Sigmoid colon (tissue), 7 donors: ENCODE data around the gene ARHGEF7. TPM values are rescaled to one million over a fixed set of nuclear protein-coding genes. Genes with fewer than 3 reads are reported as not detected.

ENCODE experiments used
- DNase-seq: peaks from one replicate; pipeline ENCODE4 v3.0.0-alpha.2; 2019
- H3K27ac ChIP-seq, 4 donors: fragments of 200-600 bp; sonication (generic); one replicate each; pipeline ENCODE4 v1.5.1; 2016 to 2019; ENCODE audit warnings: mild to moderate bottlenecking in 1 of 4
- H3K27me3 ChIP-seq, 3 donors: fragments of 200-600 bp; sonication (generic); one replicate each; pipeline ENCODE4 v1.5.1; 2019; ENCODE audit warnings: mild to moderate bottlenecking in 1 of 3
- H3K36me3 ChIP-seq, 4 donors: fragments of 200-600 bp; sonication (generic); one replicate each; pipeline ENCODE4 v1.5.1; 2016 to 2019
- H3K4me1 ChIP-seq, 4 donors: fragments of 200-600 bp; sonication (generic); one replicate each; pipeline ENCODE4 v1.5.1; 2017 to 2019
- H3K4me3 ChIP-seq, 4 donors: fragments of 200-600 bp; sonication (generic); one replicate each; pipeline ENCODE4 v1.5.1; 2017 to 2019; ENCODE audit warnings: mild to moderate bottlenecking in 2 of 4, moderate library complexity in 1 of 4
- H3K9me3 ChIP-seq, 4 donors: fragments of 200-600 bp in 3 of 4; sonication (generic) in 3 of 4; one replicate each; pipeline versions ENCODE4 v1.5.1 to v1.6.1; 2013 to 2019
- CTCF ChIP-seq, 4 experiments: fragments of 450-650 bp in 3 of 4; fragments of 200-600 bp in 1 of 4; IDR thresholded peaks; one replicate each; pipeline ENCODE4 v1.5.1; 2016 to 2019; ENCODE audit warnings: antibody characterized with exemption in 4 of 4, mild to moderate bottlenecking in 3 of 4, moderate library complexity in 2 of 4
- EP300 ChIP-seq, 4 donors: sonication (generic); formaldehyde crosslinking; IDR thresholded peaks; one replicate each; pipeline ENCODE4 v1.6.1; 2017; ENCODE audit warnings: antibody characterized with exemption in 4 of 4
- POLR2A ChIP-seq, 2 donors: fragments of 450-650 bp; IDR thresholded peaks; one replicate each; pipeline ENCODE4 v1.6.1; 2016; ENCODE audit warnings: antibody characterized with exemption in 2 of 2, mild to moderate bottlenecking in 2 of 2, moderate library complexity in 2 of 2
- POLR2AphosphoS5 ChIP-seq, 4 donors: sonication (generic); formaldehyde crosslinking; IDR thresholded peaks; one replicate each; pipeline ENCODE4 v1.6.1; 2017; ENCODE audit warnings: antibody characterized with exemption in 4 of 4
- WGBS, 2 donors: extraction: QIAGEN DNeasy Blood & Tissue Kit; methylation state at CpG; one replicate each; pipeline ENCODE4 v1.1.7; 2013; 5-methylcytosine and 5-hydroxymethylcytosine counted together
- intact Hi-C: fragments of 100-400 bp; cut with DNase I; formaldehyde crosslinking; loops from one replicate; pipeline ENCODE4 v1.15.1; 2023
- polyA plus RNA-seq, 3 donors: library from polyadenylated mRNA; stranded (reverse); fragments of 200-250 nt; gene quantifications; one replicate each; pipeline ENCODE4 v1.2.3, GENCODE V29; 2013
- total RNA-seq, 4 donors: library from RNA; depleted of rRNA; stranded (reverse); fragments of >200 nt; gene quantifications; one replicate each; pipeline ENCODE4 v1.1.0, GENCODE V29; 2016
- donor health status: healthy with polysubstance abuse.
- donor health status: Bipolar disorder and iron deficiency.
- donor health status: healthy.

ARHGEF7 gene
- total and polyA plus RNA-seq, 7 donors: 8.4 to 79.8 (median 41.0) TPM

DNA sequence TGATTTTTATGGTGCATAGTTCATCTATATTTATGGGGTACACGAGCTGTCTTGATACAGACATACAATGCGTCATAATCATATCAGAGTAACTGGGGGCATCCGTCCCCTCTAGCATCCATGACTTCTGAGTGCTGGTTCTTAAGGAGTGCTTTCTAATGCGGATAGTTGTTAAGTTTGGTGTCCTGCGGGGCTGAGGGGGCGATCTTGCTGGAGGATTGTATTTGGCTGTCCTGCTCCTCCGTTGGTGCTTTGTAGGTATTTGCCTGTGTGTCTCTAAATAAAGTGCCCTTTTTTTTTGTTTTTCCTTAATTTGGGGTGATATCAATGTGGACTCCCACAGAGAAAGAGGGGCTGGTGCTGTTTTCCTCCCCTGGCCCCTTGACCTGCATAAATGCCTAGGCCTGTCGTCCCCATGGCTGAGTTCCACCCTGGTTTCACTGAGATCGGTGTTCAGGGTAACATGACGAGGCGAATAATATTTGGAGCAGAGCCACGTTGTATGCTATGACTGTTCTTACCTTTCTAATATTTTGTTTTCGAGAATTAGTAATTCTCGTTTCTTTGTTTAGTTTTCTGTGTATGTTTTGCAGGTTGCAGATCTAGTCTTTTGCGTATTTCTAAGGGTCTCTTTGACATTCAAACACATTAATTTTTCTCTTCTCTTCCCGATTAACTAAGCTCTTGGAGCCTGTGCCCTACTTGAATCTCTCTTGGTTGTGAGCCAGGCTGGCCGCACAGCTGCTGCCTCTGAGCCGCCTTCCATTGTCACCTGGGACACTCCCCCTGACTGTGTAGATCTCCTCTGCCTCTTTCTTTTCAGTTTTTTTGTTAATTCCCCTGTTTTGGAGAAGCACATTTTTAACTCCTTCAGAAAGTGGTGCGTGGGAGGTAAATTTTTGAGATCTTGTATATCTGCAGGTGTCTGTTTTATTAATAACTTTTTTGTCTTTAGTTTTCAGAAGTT, 100.3 kb downstream of the ARHGEF7 start:
- no peaks in the 10 kb centered on the region for H3K27me3 ChIP-seq
- peak overlapping the region in 1 of 4 donors; percentile 48 for H3K27ac ChIP-seq
- WGBS, 2 donors: 86 to 90% methylated on average over 19 of the region's 19 CpGs
- DNase-seq: no peak
- no peak overlapping the region for H3K4me3 ChIP-seq
- TF ChIP-seq EP300 (IDR thresholded peaks at IDR 0.05) (no peak), POLR2A (IDR thresholded peaks at IDR 0.05) (no peak), CTCF (IDR thresholded peaks at IDR 0.05) (no peak), POLR2AphosphoS5 (IDR thresholded peaks at IDR 0.05) (no peak)
- H3K36me3 ChIP-seq: no peaks in the 10 kb centered on the region
- peaks cover 0 to 62% (median 47%) of the 10 kb centered on the region in 4 donors for H3K4me1 ChIP-seq
- no peaks in the 10 kb centered on the region for H3K9me3 ChIP-seq
- intact Hi-C loops: loop anchor here (10.0 kb wide), 1 partner anchor 501 kb away; the partner anchor contains the start of gene ING1

DNA sequence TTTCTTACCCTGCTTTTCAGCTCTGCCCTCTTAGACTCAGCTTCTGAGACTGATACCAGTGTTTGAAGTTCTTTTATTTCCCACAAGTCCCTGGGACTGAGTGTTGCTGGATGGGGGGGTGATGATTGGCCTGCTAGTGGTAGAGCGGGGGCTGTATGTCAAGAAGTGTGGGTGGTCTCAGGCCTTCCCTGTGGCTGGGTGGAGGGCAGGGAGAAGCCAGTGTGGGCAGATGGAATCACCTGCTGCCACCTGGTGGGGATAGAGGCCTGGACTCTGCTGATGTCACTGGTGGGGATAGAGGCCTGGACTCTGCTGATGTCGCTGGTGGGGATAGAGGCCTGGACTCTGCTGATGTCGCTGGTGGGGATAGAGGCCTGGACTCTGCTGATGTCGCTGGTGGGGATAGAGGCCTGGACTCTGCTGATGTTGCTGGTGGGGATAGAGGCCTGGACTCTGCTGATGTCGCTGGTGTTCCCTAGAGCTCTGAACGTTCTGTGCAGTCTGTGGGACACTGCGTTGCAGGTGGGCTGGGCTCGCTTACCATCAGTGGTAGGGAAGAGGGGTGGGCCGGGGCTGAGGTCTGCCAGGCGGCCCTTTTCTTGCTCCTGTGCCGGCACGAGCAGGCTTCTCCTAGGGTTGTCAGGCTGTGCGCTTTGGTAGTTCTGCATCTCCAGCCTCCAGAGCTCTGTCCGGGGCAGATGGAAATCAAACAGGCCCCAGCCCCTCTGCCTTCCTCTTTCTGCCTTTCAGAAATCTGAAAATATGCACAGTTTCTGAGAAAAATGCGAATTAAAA, 101.3 kb downstream of the ARHGEF7 start:
- Histone ChIP-seq H3K9me3 (no peaks in the 10 kb centered on the region), H3K4me3 (no peak overlapping the region), H3K4me1 (peaks cover 0 to 56% (median 41%) of the 10 kb centered on the region in 4 donors), H3K27me3 (no peaks in the 10 kb centered on the region), H3K27ac (peak overlapping the region in 1 of 4 donors; percentile 48), H3K36me3 (no peaks in the 10 kb centered on the region)
- DNase-seq: no peak
- WGBS, 2 donors: 89 to 91% methylated on average over 15 of the region's 15 CpGs
- TF ChIP-seq CTCF (IDR thresholded peaks at IDR 0.05) (peak in 1 of 4 experiments; percentile 29), POLR2AphosphoS5 (IDR thresholded peaks at IDR 0.05) (no peak), EP300 (IDR thresholded peaks at IDR 0.05) (no peak), POLR2A (IDR thresholded peaks at IDR 0.05) (no peak)
- intact Hi-C loops: loop anchor here (10.0 kb wide), 1 partner anchor 502 kb away; the partner anchor contains the start of gene ING1

DNA sequence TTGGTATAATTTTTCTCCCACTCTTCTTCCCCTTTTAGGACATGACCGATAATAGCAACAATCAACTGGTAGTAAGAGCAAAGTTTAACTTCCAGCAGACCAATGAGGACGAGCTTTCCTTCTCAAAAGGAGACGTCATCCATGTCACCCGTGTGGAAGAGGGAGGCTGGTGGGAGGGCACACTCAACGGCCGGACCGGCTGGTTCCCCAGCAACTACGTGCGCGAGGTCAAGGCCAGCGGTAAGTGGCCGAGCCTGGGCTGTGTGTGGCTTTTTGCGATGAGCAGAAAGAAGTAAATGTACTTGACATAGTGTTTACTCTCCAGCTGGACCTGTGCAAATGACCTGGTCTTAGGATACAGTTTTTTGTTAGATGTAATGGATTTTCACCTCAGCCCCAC, 102.5 kb downstream of the ARHGEF7 start:
- H3K27ac ChIP-seq: peak overlapping the region in 2 of 4 donors; percentile 76 to 79
- no peaks in the 10 kb centered on the region for H3K36me3 ChIP-seq
- no peak overlapping the region for H3K4me3 ChIP-seq
- DNase-seq: no peak
- H3K9me3 ChIP-seq: no peaks in the 10 kb centered on the region
- peaks cover 0 to 43% (median 28%) of the 10 kb centered on the region in 4 donors for H3K4me1 ChIP-seq
- intact Hi-C loops: loop anchor here (10.0 kb wide), 1 partner anchor 503 kb away; the partner anchor contains the start of gene ING1
- TF ChIP-seq EP300 (IDR thresholded peaks at IDR 0.05) (no peak), CTCF (IDR thresholded peaks at IDR 0.05) (no peak)
- no peaks in the 10 kb centered on the region for H3K27me3 ChIP-seq
- WGBS, 2 donors: 88% methylated on average over 13 of the region's 13 CpGs

- intact Hi-C loops: loop anchor here (10.0 kb wide), 1 partner anchor 504 kb away; the partner anchor contains the start of gene ING1
- no peaks in the 10 kb centered on the region for H3K27me3 ChIP-seq
- DNase-seq: peak; percentile 81
- H3K4me1 ChIP-seq: peaks cover 0 to 40% (median 28%) of the 10 kb centered on the region in 4 donors
- H3K36me3 ChIP-seq: no peaks in the 10 kb centered on the region
- no peak overlapping the region for H3K4me3 ChIP-seq
- WGBS, 2 donors: 60 to 82% methylated on average over 4 of the region's 4 CpGs
- peak in 2 of 4 donors; percentile 26 to 72 for TF ChIP-seq POLR2AphosphoS5 (IDR thresholded peaks at IDR 0.05)
- no peak for TF ChIP-seq EP300 (IDR thresholded peaks at IDR 0.05)
- H3K27ac ChIP-seq: peak overlapping the region; percentile 43 to 79 (median 67)
- no peaks in the 10 kb centered on the region for H3K9me3 ChIP-seq
Observed at GRCh38 chr13:111219280-111219679, 104.2 kb downstream of the ARHGEF7 start.
